ENCODE measurements around the gene MRPL17.

The MRPL17 gene

GRCh38 chr11:6663794-6664469 lies 19.2 kb downstream of the MRPL17 start:
- H3K27me3 ChIP-seq (ENCODE audit: insufficient read depth, low read length) = no peaks in the 10 kb centered on the region
- no peak for TF ChIP-seq EZH2 (IDR thresholded peaks at IDR 0.05; ENCODE audit: borderline replicate concordance, low read length)
- TF ChIP-seq CTCF (IDR thresholded peaks at IDR 0.05; ENCODE audit: low read length) = no peak
- H4K20me1 ChIP-seq (ENCODE audit: insufficient read depth, low read length) = no peaks in the 10 kb centered on the region
- no peak overlapping the region for H3K4me3 ChIP-seq (ENCODE audit: low read depth, low read length, poor library complexity, severe bottlenecking)
- no peaks in the 10 kb centered on the region for H3K36me3 ChIP-seq (ENCODE audit: insufficient read depth, low read length)
- no peaks in the 10 kb centered on the region for H3K9me3 ChIP-seq (ENCODE audit: low read length)
- H3K9me2 ChIP-seq (ENCODE audit: low read depth, low read length) = no peaks in the 10 kb centered on the region
- no peaks in the 10 kb centered on the region for H3K4me1 ChIP-seq (ENCODE audit: insufficient read depth, low read length, severe bottlenecking)
- H3K9ac ChIP-seq (ENCODE audit: low read length) = no peak overlapping the region
- H3K27ac ChIP-seq (ENCODE audit: low read depth, low read length, poor library complexity, severe bottlenecking) = no peak overlapping the region
- H2AFZ ChIP-seq (ENCODE audit: low read length) = no peak overlapping the region
- H3K79me2 ChIP-seq (ENCODE audit: insufficient read depth, low read length) = no peaks in the 10 kb centered on the region
- no peaks in the 10 kb centered on the region for H3F3A ChIP-seq (ENCODE audit: insufficient read depth, low read length)
- no peak overlapping the region for H3K4me2 ChIP-seq (ENCODE audit: low read length)

GRCh38 chr11:6660712-6661111 lies 22.4 kb downstream of the MRPL17 start:
- no peak overlapping the region for H3K4me3 ChIP-seq (ENCODE audit: low read depth, low read length, poor library complexity, severe bottlenecking)
- TF ChIP-seq CTCF (IDR thresholded peaks at IDR 0.05; ENCODE audit: low read length) (no peak), EZH2 (IDR thresholded peaks at IDR 0.05; ENCODE audit: borderline replicate concordance, low read length) (no peak)
- peaks cover 14% of the 10 kb centered on the region; the same call in 1 of the 2 replicates for H3K27me3 ChIP-seq (ENCODE audit: insufficient read depth, low read length)
- no peaks in the 10 kb centered on the region for H3K4me1 ChIP-seq (ENCODE audit: insufficient read depth, low read length, severe bottlenecking)
- no peaks in the 10 kb centered on the region for H3K36me3 ChIP-seq (ENCODE audit: insufficient read depth, low read length)
- no peaks in the 10 kb centered on the region for H3K9me3 ChIP-seq (ENCODE audit: low read length)
- H2AFZ ChIP-seq (ENCODE audit: low read length) = no peak overlapping the region
- no peaks in the 10 kb centered on the region for H4K20me1 ChIP-seq (ENCODE audit: insufficient read depth, low read length)
- no peaks in the 10 kb centered on the region for H3K9me2 ChIP-seq (ENCODE audit: low read depth, low read length)
- H3F3A ChIP-seq (ENCODE audit: insufficient read depth, low read length) = no peaks in the 10 kb centered on the region
- no peaks in the 10 kb centered on the region for H3K79me2 ChIP-seq (ENCODE audit: insufficient read depth, low read length)
- H3K27ac ChIP-seq (ENCODE audit: low read depth, low read length, poor library complexity, severe bottlenecking) = no peak overlapping the region
- no peak overlapping the region for H3K9ac ChIP-seq (ENCODE audit: low read length)
- no peak overlapping the region for H3K4me2 ChIP-seq (ENCODE audit: low read length)

GRCh38 chr11:6658647-6659046 lies 24.5 kb downstream of the MRPL17 start:
- no peaks in the 10 kb centered on the region for H4K20me1 ChIP-seq (ENCODE audit: insufficient read depth, low read length)
- no peak overlapping the region for H3K4me3 ChIP-seq (ENCODE audit: low read depth, low read length, poor library complexity, severe bottlenecking)
- peaks cover 27% of the 10 kb centered on the region for H3K27me3 ChIP-seq (ENCODE audit: insufficient read depth, low read length)
- H3K9ac ChIP-seq (ENCODE audit: low read length) = no peak overlapping the region
- no peak overlapping the region for H3K27ac ChIP-seq (ENCODE audit: low read depth, low read length, poor library complexity, severe bottlenecking)
- H3K9me2 ChIP-seq (ENCODE audit: low read depth, low read length) = no peaks in the 10 kb centered on the region
- H3K79me2 ChIP-seq (ENCODE audit: insufficient read depth, low read length) = no peaks in the 10 kb centered on the region
- no peak for TF ChIP-seq CTCF (IDR thresholded peaks at IDR 0.05; ENCODE audit: low read length)
- TF ChIP-seq EZH2 (IDR thresholded peaks at IDR 0.05; ENCODE audit: borderline replicate concordance, low read length) = no peak
- H3F3A ChIP-seq (ENCODE audit: insufficient read depth, low read length) = no peaks in the 10 kb centered on the region
- no peaks in the 10 kb centered on the region for H3K36me3 ChIP-seq (ENCODE audit: insufficient read depth, low read length)
- H3K4me2 ChIP-seq (ENCODE audit: low read length) = no peak overlapping the region
- H3K9me3 ChIP-seq (ENCODE audit: low read length) = no peaks in the 10 kb centered on the region
- H3K4me1 ChIP-seq (ENCODE audit: insufficient read depth, low read length, severe bottlenecking) = no peaks in the 10 kb centered on the region
- H2AFZ ChIP-seq (ENCODE audit: low read length) = no peak overlapping the region
